Urinary bladder (tissue), 4 donors: ENCODE results near the gene CREB5. TPM values are rescaled to one million over a fixed set of nuclear protein-coding genes. Genes with fewer than 3 reads are reported as not detected.

Experiments
- DNase-seq: peaks from one replicate; pipeline ENCODE4 v3.0.0-alpha.2; 2015; ENCODE audit errors: extremely low spot score
- H3K27ac ChIP-seq: one replicate; pipeline ENCODE4 v1.5.1; 2013; ENCODE audit warnings: low read depth, mild to moderate bottlenecking, moderate library complexity
- H3K36me3 ChIP-seq: one replicate; pipeline ENCODE4 v1.6.1; 2013; ENCODE audit warnings: mild to moderate bottlenecking, moderate library complexity; ENCODE audit not compliant: insufficient read depth
- H3K4me1 ChIP-seq: one replicate; pipeline ENCODE4 v1.6.1; 2013; ENCODE audit warnings: mild to moderate bottlenecking, moderate library complexity; ENCODE audit not compliant: insufficient read depth
- H3K4me3 ChIP-seq: one replicate; pipeline ENCODE4 v1.5.1; 2013; ENCODE audit warnings: low read depth, low read length
- WGBS: extraction: QIAGEN DNeasy Blood & Tissue Kit; methylation state at CpG from one replicate; pipeline ENCODE4 v1.1.7; 2013; 5-methylcytosine and 5-hydroxymethylcytosine counted together
- polyA plus RNA-seq: library from polyadenylated mRNA; stranded (reverse); fragments of 200-250 nt; gene quantifications from one replicate; pipeline ENCODE4 v1.2.3, GENCODE V29; 2013
- total RNA-seq: library from RNA; depleted of rRNA; stranded (reverse); fragments of >200 nt; gene quantifications from one replicate; pipeline ENCODE4 v1.2.3, GENCODE V29; 2014
- donor health status: healthy with polysubstance abuse.
- donor health status: healthy.

The CREB5 gene
- total and polyA plus RNA-seq, 2 donors, result 6.5 to 53.5 TPM

GRCh38 chr7:28530803-28531175 lies 118.5 kb downstream of the CREB5 start:
- H3K27ac ChIP-seq, result no peak overlapping the region

GRCh38 chr7:28531291-28531690 lies 119.0 kb downstream of the CREB5 start:
- Histone ChIP-seq H3K4me1 (no peaks in the 10 kb centered on the region), H3K36me3 (no peaks in the 10 kb centered on the region), H3K27ac (no peak overlapping the region), H3K4me3 (no peak overlapping the region)
- no peak for DNase-seq
- 90% methylated on average over 3 of the region's 3 CpGs for WGBS

More at GRCh38 chr7:28530803-28531175, 118.5 kb downstream of the CREB5 start:
- WGBS, result 39% methylated on average over 4 of the region's 4 CpGs
- Histone ChIP-seq H3K36me3 (no peaks in the 10 kb centered on the region), H3K4me3 (no peak overlapping the region), H3K4me1 (no peaks in the 10 kb centered on the region)
- DNase-seq, result no peak

DNA sequence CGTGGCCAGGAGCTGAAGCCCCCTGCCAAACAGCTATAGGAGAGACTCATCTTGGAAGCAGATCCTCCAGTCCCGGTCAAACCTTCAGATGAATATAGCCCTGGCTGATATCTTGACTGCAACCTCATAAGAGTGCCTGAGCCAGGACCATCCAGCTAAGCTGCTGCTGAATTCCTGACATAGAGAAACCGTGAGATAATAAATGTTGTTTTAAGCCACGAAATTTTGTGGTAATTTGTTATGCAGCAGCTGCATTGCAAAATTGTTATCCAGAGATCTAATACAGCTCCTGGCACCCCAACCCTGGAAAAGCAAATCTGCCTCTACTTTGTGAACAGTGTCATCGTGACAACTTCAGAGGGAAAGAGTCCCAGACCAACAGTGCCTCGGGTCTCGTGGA lies 119.9 kb downstream of the CREB5 start:
- no peak overlapping the region for H3K27ac ChIP-seq
- no peaks in the 10 kb centered on the region for H3K36me3 ChIP-seq
- no peak for DNase-seq
- 96% methylated on average over 7 of the region's 7 CpGs for WGBS
- H3K4me1 ChIP-seq, result no peaks in the 10 kb centered on the region
- H3K4me3 ChIP-seq, result no peak overlapping the region

DNA sequence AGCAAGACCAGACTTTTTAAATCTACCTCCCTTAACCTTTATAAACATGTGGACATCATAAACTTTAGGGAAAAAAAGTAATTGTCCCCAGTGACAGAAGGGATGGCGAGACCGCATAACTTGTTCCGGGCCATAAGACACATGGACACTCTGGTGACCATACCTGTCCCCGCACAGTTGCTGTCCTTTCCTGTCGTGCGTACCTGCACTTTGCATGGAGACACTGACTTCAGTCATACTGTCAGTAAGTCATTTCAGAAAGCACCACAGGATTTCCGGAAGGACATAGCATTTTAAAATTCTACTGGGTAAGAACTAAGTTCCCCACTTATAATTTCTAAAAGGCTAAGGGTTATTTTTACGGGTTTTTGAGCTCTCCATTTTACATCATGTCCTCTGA lies 120.9 kb downstream of the CREB5 start:
- H3K36me3 ChIP-seq, result no peaks in the 10 kb centered on the region
- WGBS, result 97% methylated on average over 8 of the region's 8 CpGs
- H3K27ac ChIP-seq, result no peak overlapping the region
- no peaks in the 10 kb centered on the region for H3K4me1 ChIP-seq
- no peak overlapping the region for H3K4me3 ChIP-seq
- no peak for DNase-seq

DNA sequence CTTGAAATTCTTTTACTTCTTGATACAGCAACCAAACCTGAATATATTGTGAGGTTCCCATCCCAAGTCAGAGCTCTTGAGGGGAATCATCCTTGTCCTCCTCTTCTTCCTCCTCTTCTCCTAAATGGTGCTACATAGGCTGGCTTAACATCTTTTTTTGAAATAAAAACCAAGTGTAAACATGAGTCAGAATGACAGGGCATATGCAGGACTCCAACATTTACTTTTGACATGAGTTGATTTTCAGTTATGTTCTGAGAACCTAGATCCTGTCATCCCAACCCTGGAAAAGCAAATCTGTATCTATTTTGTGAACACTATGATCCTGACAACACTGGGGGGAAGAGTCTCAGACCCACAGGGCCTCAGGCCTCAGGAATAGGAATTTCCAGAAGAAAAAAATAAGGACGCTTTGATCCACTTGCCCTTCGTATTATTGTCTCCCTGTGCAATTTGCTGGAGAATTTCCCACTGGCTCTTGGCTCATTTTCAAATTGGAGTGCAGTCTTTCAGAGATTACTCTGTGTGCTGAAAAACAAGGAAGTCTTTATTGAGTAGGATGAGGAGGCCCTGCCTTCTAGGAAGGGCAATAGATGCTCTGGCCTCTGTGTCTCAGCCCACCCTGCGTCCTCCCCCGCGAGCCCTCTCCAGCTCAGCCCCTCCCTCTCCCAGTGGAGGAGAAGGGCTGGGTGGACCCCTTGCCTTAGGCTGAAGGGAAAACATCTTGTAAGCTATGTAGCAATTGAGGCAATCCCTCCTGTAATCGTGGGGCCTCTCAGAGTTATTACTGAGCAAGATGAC lies 121.6 kb downstream of the CREB5 start:
- H3K27ac ChIP-seq, result no peak overlapping the region

DNA sequence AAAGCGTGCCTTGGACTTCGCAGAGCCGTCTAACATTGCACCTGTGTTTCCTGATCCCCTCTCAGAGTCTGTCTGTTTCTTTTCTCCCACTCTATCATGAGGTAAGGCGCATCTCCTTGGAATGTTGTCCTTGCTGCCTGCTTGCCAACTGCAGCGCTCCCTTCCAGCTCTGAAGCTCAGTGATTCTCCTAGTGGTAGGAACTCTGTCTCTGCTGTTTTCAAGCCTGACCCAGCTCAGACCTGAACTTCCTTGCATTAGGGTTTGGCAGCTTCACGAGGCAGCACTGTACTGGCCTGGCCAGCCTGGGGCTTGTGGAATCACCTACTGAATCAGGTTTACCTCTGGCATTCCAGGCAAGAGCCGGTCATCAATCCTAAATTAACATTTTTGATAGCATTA lies 123.9 kb downstream of the CREB5 start:
- WGBS, result 51% methylated on average over 7 of the region's 7 CpGs
- no peak for DNase-seq
- no peaks in the 10 kb centered on the region for H3K36me3 ChIP-seq
- no peak overlapping the region for H3K27ac ChIP-seq
- H3K4me3 ChIP-seq, result no peak overlapping the region
- H3K4me1 ChIP-seq, result no peaks in the 10 kb centered on the region

More for the DNA sequence above, 121.6 kb downstream of the CREB5 start:
- H3K36me3 ChIP-seq, result no peaks in the 10 kb centered on the region
- H3K4me1 ChIP-seq, result no peaks in the 10 kb centered on the region
- H3K4me3 ChIP-seq, result no peak overlapping the region
- 24% methylated on average over 6 of the region's 6 CpGs for WGBS
- no peak for DNase-seq

DNA sequence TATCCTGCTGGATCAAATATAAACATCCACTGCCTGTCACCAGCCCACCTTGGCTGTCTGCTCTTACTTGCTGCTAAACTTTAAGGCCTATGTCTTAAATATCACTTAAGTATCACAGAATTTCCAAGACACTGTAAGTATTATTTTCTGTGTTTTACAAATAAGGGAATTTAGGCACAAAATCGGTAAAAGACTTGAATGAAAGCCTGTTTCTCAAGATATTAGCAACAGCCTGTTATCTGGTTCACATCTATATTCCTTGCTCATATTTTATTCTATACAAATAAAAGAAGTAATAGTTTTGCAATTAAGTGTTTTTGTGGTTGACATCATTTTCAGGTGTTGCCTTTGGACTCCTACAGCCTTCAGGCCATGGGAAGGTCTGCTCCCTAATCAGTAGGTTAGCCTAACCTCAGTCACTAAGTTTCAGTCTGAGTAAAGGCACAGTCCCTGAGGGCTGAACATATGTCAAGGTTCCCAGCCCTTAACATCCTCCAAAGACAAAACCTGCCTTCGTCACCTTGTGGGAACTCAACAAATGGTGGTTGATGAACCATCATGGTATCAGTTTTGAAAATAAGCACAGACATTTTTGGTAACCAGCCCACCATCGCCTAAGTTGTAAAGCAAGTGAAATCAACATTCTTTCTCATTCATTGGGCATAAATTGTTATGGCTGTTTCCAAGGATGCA lies 127.1 kb downstream of the CREB5 start:
- no peak for DNase-seq
- 91% methylated on average over 3 of the region's 3 CpGs for WGBS
- Histone ChIP-seq H3K4me1 (no peaks in the 10 kb centered on the region), H3K36me3 (no peaks in the 10 kb centered on the region), H3K27ac (no peak overlapping the region), H3K4me3 (no peak overlapping the region)

DNA sequence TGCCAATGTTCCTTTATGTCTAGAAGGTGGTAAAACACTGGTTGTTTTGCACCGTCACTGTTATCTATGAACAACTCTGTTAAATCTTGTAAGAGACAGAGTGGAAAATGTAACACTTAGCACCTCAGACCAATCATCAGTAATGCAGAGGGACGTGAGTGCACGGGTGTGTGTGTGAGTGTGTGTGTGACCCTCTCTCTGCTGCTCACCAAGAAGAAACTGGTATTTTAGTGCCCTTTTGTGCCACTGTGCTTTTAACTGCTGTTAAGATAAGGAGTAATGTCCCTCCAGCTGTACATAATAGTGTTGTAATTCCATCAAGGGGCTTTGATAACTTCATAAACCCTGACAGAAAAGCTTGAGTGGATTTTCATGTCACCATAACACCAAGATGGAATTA lies 130.1 kb downstream of the CREB5 start:
- WGBS, result 61% methylated on average over 3 of the region's 3 CpGs
- Histone ChIP-seq H3K4me1 (no peaks in the 10 kb centered on the region), H3K27ac (no peak overlapping the region), H3K36me3 (no peaks in the 10 kb centered on the region), H3K4me3 (no peak overlapping the region)
- DNase-seq, result no peak

DNA sequence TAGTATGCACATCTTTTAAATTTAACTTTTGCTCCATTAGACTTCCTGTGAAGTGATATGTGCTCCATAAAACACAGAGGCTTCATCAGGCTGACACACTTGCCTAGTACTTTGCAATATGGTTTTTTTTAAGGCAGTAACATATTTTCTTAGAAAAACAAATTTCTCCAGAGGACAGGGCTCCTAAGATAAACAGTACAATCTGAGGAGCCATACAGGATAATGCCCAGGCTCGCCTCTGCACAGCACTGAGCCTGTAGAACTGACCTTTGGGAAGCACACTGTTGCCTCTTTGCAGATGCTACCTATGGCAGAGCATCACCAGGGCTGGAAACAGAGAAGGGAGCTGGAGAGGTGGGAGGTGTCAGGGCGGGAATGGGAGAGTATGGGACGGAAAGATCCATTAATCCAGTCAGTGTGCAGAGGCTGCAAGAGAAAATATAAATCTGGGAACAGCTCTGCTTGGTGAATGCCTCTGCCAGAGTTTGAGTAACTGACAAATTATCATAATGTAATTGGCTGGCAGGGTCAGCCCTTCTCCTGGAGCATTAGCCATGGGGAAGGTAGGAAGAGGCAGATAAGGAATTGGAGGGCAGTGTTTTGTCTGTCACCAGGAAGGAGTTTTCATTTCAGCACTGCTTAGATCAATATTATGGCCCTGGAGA lies 132.3 kb downstream of the CREB5 start:
- Histone ChIP-seq H3K4me1 (no peaks in the 10 kb centered on the region), H3K4me3 (no peak overlapping the region), H3K27ac (no peak overlapping the region), H3K36me3 (no peaks in the 10 kb centered on the region)
- no peak for DNase-seq
- WGBS, result 59% methylated on average over 3 of the region's 3 CpGs

DNA sequence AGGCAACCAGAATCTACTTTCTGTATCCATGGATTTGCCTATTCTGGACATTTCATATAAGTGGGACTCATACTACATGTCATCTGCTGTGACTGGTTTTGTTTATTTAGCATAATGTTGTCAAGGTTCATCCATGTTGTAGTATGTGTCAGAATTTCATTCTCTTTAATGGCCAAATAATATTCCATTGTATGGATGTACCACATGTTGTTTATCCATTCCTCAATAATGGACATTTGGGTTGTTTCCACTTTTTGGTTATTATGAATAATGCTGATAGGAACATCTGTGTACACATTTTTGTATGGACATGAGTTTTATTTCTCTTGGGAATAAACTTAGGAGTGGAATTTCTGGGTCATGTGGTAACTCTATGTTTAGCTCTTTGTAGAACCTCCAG lies 133.7 kb downstream of the CREB5 start:
- H3K4me1 ChIP-seq, result no peaks in the 10 kb centered on the region
- DNase-seq, result no peak

DNA sequence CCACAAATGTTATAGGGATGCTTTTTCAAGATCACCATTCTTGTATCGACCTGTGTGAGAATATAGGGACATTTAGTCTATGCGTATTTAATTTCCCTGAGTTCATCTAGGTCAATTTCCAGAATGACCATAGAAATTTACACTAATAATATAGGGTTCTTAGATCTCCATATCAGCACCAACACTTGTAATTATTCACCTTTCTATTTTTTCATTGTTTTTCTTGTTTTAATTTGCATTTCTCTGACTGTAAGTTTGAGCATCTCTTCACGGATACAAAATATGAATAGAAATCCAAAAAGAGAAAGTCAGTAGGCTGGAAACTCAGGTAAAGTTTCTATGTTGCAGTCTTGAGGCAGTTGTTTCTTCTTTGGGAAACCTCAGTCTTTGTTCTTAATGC lies 134.8 kb downstream of the CREB5 start:
- no peak overlapping the region for H3K4me3 ChIP-seq
- H3K36me3 ChIP-seq, result no peaks in the 10 kb centered on the region
- H3K4me1 ChIP-seq, result no peaks in the 10 kb centered on the region
- no peak overlapping the region for H3K27ac ChIP-seq
- DNase-seq, result no peak
- 96% methylated on average over 3 of the region's 3 CpGs for WGBS

More for the DNA sequence above, 133.7 kb downstream of the CREB5 start:
- H3K27ac ChIP-seq, result no peak overlapping the region
- no peak overlapping the region for H3K4me3 ChIP-seq
- no peaks in the 10 kb centered on the region for H3K36me3 ChIP-seq

DNA sequence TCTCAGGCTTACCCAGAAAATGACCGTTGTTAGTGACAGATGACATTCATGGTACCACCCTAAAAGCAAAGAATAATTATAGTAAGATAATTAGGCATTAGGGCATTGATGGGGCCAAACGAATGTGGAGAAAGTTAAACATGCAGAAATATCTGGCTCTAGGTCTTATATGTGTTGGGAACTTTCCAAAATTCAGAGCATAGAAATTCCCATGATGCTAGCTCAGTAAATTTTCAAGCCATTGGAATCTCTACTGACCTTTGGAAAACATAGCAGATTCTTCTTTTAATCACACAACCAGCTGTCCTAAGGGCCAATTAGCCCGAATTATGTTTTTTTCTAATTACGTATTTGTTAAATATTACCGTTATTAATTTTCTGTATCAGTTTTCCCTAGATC lies 136.1 kb downstream of the CREB5 start:
- WGBS, result 71% methylated on average over 5 of the region's 5 CpGs
- Histone ChIP-seq H3K36me3 (no peaks in the 10 kb centered on the region), H3K4me1 (no peaks in the 10 kb centered on the region), H3K4me3 (no peak overlapping the region), H3K27ac (no peak overlapping the region)
- DNase-seq, result no peak

- WGBS, result 77% methylated on average over 2 of the region's 2 CpGs
- no peak overlapping the region for H3K27ac ChIP-seq
- H3K4me1 ChIP-seq, result no peaks in the 10 kb centered on the region
- no peaks in the 10 kb centered on the region for H3K36me3 ChIP-seq
- no peak overlapping the region for H3K4me3 ChIP-seq
- no peak for DNase-seq
Observed at GRCh38 chr7:28549998-28550397, 137.7 kb downstream of the CREB5 start.
